IMR-90 (cell line): Measurements from ENCODE around the gene SLC12A8.

Experiments
- MAZ ChIP-seq: IDR thresholded peaks from 2 replicates; pipeline ENCODE4 v1.6.1; 2012; ENCODE audit warnings: low read depth, mild to moderate bottlenecking, low read length, improper control_type of control experiment, moderate library complexity, borderline replicate concordance
- POLR2A ChIP-seq: IDR thresholded peaks from 2 replicates; pipeline ENCODE4 v1.6.1; 2012; ENCODE audit warnings: mild to moderate bottlenecking, low read depth, low read length
- RCOR1 ChIP-seq: IDR thresholded peaks from 2 replicates; pipeline ENCODE4 v1.6.1; 2012; ENCODE audit warnings: mild to moderate bottlenecking, low read length, improper control_type of control experiment; ENCODE audit not compliant: insufficient replicate concordance
- TF ChIP-seq, protein P1 (sequence below): conservative IDR thresholded peaks from 2 replicates; pipeline ENCODE4 v1.5.1; 2012; ENCODE audit warnings: mild to moderate bottlenecking, low read depth, low read length, improper control_type of control experiment

GRCh38 chr3:125072301-125072700 is 140.2 kb downstream of the SLC12A8 start:
- TF ChIP-seq, protein P1, sequence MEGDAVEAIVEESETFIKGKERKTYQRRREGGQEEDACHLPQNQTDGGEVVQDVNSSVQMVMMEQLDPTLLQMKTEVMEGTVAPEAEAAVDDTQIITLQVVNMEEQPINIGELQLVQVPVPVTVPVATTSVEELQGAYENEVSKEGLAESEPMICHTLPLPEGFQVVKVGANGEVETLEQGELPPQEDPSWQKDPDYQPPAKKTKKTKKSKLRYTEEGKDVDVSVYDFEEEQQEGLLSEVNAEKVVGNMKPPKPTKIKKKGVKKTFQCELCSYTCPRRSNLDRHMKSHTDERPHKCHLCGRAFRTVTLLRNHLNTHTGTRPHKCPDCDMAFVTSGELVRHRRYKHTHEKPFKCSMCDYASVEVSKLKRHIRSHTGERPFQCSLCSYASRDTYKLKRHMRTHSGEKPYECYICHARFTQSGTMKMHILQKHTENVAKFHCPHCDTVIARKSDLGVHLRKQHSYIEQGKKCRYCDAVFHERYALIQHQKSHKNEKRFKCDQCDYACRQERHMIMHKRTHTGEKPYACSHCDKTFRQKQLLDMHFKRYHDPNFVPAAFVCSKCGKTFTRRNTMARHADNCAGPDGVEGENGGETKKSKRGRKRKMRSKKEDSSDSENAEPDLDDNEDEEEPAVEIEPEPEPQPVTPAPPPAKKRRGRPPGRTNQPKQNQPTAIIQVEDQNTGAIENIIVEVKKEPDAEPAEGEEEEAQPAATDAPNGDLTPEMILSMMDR, result no peak
- TF ChIP-seq POLR2A (no peak), MAZ (no peak), RCOR1 (no peak)
